Endothelial cell of umbilical vein (primary cell): Measurements from ENCODE around the gene TTLL12. TPM values are rescaled to one million over a fixed set of nuclear protein-coding genes. Genes with fewer than 3 reads are reported as not detected.

Experiments used
- BruUV-seq: library from RNA; stranded (reverse); fragments of 400-500 nt; replicated peaks from 2 replicates; lab custom pipeline; 2021; lab: Mats Ljungman, UMichigan
- CTCF ChIA-PET: fragments of 300-600, 350-600 bp; sonication (Branson Sonifier 250); formaldehyde crosslinking; loops from one replicate; lab custom pipeline; 2021; ENCODE audit warnings: antibody characterized with exemption, inconsistent platforms; lab: Charles Lee
- POLR2A ChIA-PET: fragments of 300-600, 350-600 bp; sonication (Branson Sonifier 250); formaldehyde crosslinking; loops from one replicate; lab custom pipeline; 2021; ENCODE audit warnings: antibody characterized with exemption, inconsistent platforms; lab: Charles Lee
- DNase-seq: peaks from one replicate; pipeline ENCODE4 v3.0.0-alpha.2; 2011; ENCODE audit warnings: low read depth, low spot score
- FAIRE-seq: peaks from 2 replicates; lab custom pipeline; 2011; peaks lifted over from hg19 to GRCh38; lab: Jason Lieb, UNC
- H2AFZ ChIP-seq: 2 replicates; pipeline ENCODE4 v1.6.0; 2012; ENCODE audit warnings: low read depth, low read length, control low read depth, inconsistent platforms
- H3K27ac ChIP-seq: 2 replicates; pipeline ENCODE4 v1.5.1; 2011; ENCODE audit warnings: low read depth, mild to moderate bottlenecking, control low read depth, low read length, moderate library complexity; ENCODE audit not compliant: insufficient read depth
- H3K27me3 ChIP-seq, 2 experiments: 2 replicates each; pipeline versions ENCODE4 v1.6.0 to v1.6.1; 2011; ENCODE audit warnings: low read length in 2 of 2, mixed read lengths in 1 of 2; ENCODE audit not compliant: control insufficient read depth in 2 of 2, insufficient read depth in 2 of 2
- H3K36me3 ChIP-seq, 2 experiments: 2 replicates in 1 of 2; 3 replicates in 1 of 2; pipeline ENCODE4 v1.5.1; 2011; ENCODE audit warnings: low read length in 2 of 2, mild to moderate bottlenecking in 1 of 2, moderate library complexity in 1 of 2; ENCODE audit not compliant: control insufficient read depth in 2 of 2, insufficient read depth in 2 of 2; ENCODE audit errors: extremely low read depth in 1 of 2
- H3K4me1 ChIP-seq: 3 replicates; pipeline ENCODE4 v1.5.1; 2011; ENCODE audit warnings: mild to moderate bottlenecking, low read length; ENCODE audit not compliant: control insufficient read depth, insufficient read depth; ENCODE audit errors: extremely low read depth
- H3K4me2 ChIP-seq: 2 replicates; pipeline ENCODE4 v1.6.1; 2011; ENCODE audit warnings: low read length, control low read depth, mixed read lengths; ENCODE audit not compliant: insufficient read depth
- H3K4me3 ChIP-seq, 3 experiments: fragments of 200-600 bp in 1 of 3; sonication (generic), shearing (Covaris generic) in 1 of 3; replicated peaks in 1 of 3; 2 replicates each; pipeline ENCODE4 v1.5.1; 2011 to 2016; ENCODE audit warnings: control low read depth in 3 of 3, low read length in 3 of 3, mild to moderate bottlenecking in 2 of 3, inconsistent platforms in 1 of 3, low read depth in 1 of 3, moderate library complexity in 1 of 3; ENCODE audit not compliant: insufficient read depth in 1 of 3
- H3K79me2 ChIP-seq: 2 replicates; pipeline ENCODE4 v1.6.0; 2012; ENCODE audit warnings: low read length, inconsistent platforms; ENCODE audit not compliant: control insufficient read depth, insufficient read depth
- H3K9ac ChIP-seq: replicated peaks from 2 replicates; pipeline ENCODE3; 2011; ENCODE audit warnings: low read length, control low read depth; ENCODE audit not compliant: insufficient read depth; ENCODE audit errors: extremely low read depth
- H3K9me1 ChIP-seq: replicated peaks from 3 replicates; pipeline ENCODE4 v1.6.0; 2011; ENCODE audit warnings: mild to moderate bottlenecking, low read length; ENCODE audit not compliant: control insufficient read depth, insufficient read depth; ENCODE audit errors: extremely low read depth
- H3K9me3 ChIP-seq: replicated peaks from 2 replicates; pipeline ENCODE4 v1.5.1; 2012; ENCODE audit warnings: low read length, inconsistent platforms; ENCODE audit not compliant: control insufficient read depth, insufficient read depth
- H4K20me1 ChIP-seq: replicated peaks from 2 replicates; pipeline ENCODE3; 2011; ENCODE audit warnings: mild to moderate bottlenecking, low read length; ENCODE audit not compliant: control insufficient read depth, insufficient read depth; ENCODE audit errors: extremely low read depth
- CTCF ChIP-seq, 2 donors: IDR thresholded peaks; 1 replicate in 1 of 2; 2 replicates in 1 of 2; pipeline ENCODE4 v1.5.1; 2011; ENCODE audit warnings: low read length in 2 of 2, mild to moderate bottlenecking in 2 of 2, moderate library complexity in 2 of 2, control low read depth in 1 of 2, inconsistent platforms in 1 of 2, low read depth in 1 of 2; ENCODE audit not compliant: insufficient read depth in 1 of 2; ENCODE audit errors: extremely low read depth in 1 of 2
- EZH2 ChIP-seq: IDR thresholded peaks from 2 replicates; pipeline ENCODE4 v1.6.1; 2012; ENCODE audit warnings: borderline replicate concordance, low read depth, mild to moderate bottlenecking, moderate library complexity, low read length, inconsistent platforms; ENCODE audit not compliant: severe bottlenecking
- FOS ChIP-seq: IDR thresholded peaks from 2 replicates; pipeline ENCODE4 v1.6.1; 2011; ENCODE audit warnings: mild to moderate bottlenecking, low read length, moderate library complexity, borderline replicate concordance; ENCODE audit not compliant: insufficient read depth
- GATA2 ChIP-seq: IDR thresholded peaks from 2 replicates; pipeline ENCODE4 v1.7.0; 2011; ENCODE audit warnings: low read depth, mild to moderate bottlenecking, moderate library complexity, mixed read lengths, low read length; ENCODE audit not compliant: insufficient read length, insufficient read depth
- JUN ChIP-seq: IDR thresholded peaks from 2 replicates; pipeline ENCODE4 v1.6.1; 2011; ENCODE audit warnings: borderline replicate concordance, low read depth; ENCODE audit not compliant: insufficient read length, insufficient read depth
- MAX ChIP-seq: IDR thresholded peaks from 2 replicates; pipeline ENCODE4 v1.6.1; 2011; ENCODE audit not compliant: insufficient read depth, insufficient read length
- POLR2A ChIP-seq: IDR thresholded peaks from 2 replicates; pipeline ENCODE4 v1.6.1; 2012; ENCODE audit warnings: low read depth, mild to moderate bottlenecking, control low read depth, low read length
- POLR2AphosphoS5 ChIP-seq: IDR thresholded peaks from 2 replicates; pipeline ENCODE4 v1.6.1; 2012; ENCODE audit warnings: low read depth, mild to moderate bottlenecking, control low read depth, low read length, moderate library complexity; ENCODE audit not compliant: insufficient read depth
- dilution Hi-C: fragments of 300-500 bp; cut with MboI; formaldehyde crosslinking; loops from one replicate; pipeline ENCODE4 v1.15.0; 2019; ENCODE audit warnings: low sequenced_read_pairs; ENCODE audit not compliant: extremely low pct_ligation_motif_present
- intact Hi-C: fragments of 100-400 bp; cut with micrococcal nuclease; formaldehyde crosslinking; loops from one replicate; pipeline ENCODE4 v1.10.0; 2022
- polyA plus RNA-seq, 4 experiments: library from polyadenylated mRNA; depleted of rRNA in 3 of 4; stranded (reverse) in 3 of 4; unstranded in 1 of 4; fragments of >200 nt; gene quantifications; 2 replicates each; pipeline versions ENCODE4 v1.2.1 to v1.2.3, GENCODE V29; 2011 to 2012; ENCODE audit warnings: missing spikeins in 1 of 4
- total RNA-seq: library from RNA; stranded (reverse); gene quantifications from 2 replicates; pipeline ENCODE4 v1.2.3, GENCODE V29; 2021

Gene TTLL12
- total and polyA plus RNA-seq, 2 donors (not counting 3 experiments of a cell fraction or from before 2014, with no cell fraction given), result 26.2 to 36.5 TPM

- no peak for FAIRE-seq
- DNase-seq, result peak; percentile 16
- TF ChIP-seq GATA2 (no peak), POLR2AphosphoS5 (no peak), POLR2A (no peak), CTCF (IDR thresholded peaks at IDR 0.05; ENCODE audit: extremely low read depth in 1 of 2, insufficient read depth in 1 of 2, low read depth in 1 of 2, low read length in 2 of 2) (no peak), JUN (no peak), FOS (no peak), MAX (no peak), EZH2 (no peak)
These were observed 35.0 kb downstream of the TTLL12 start for GRCh38 chr22:43152003-43152356.

More at GRCh38 chr22:43152003-43152356, 35.0 kb downstream of the TTLL12 start:
- Histone ChIP-seq H4K20me1 (no peaks in the 10 kb centered on the region), H3K4me1 (peaks cover 3% of the 10 kb centered on the region), H3K4me2 (peak overlapping the region; percentile 74), H3K9ac (peak overlapping the region; percentile 72), H3K9me1 (no peaks in the 10 kb centered on the region), H2AFZ (peak overlapping the region; percentile 60), H3K79me2 (peaks cover 52% of the 10 kb centered on the region), H3K27ac (peak overlapping the region; percentile 39), H3K36me3 (peaks cover 0 to 5% of the 10 kb centered on the region in 2 experiments), H3K4me3 (peak overlapping the region; percentile 52 to 77 (median 65)), H3K27me3 (no peaks in the 10 kb centered on the region), H3K9me3 (no peaks in the 10 kb centered on the region)
- intact Hi-C loops (loop anchor here (2.0 kb wide), 1 partner anchor 35 kb away; the partner anchor contains the start of gene TTLL12), dilution Hi-C loops (no loop called here)
- BruUV-seq, result no TSS peak
- ChIA-PET CTCF (interaction anchor here (1.2 kb wide), 1 partner anchor 36 kb away, joined by 3 read pairs; no protein-coding TSS in a partner anchor), POLR2A (no interaction called here)
